ENCODE data around the gene ZC2HC1C.
"Not testable (repeated sequence)": the region's sequence is repeated elsewhere in the genome, so short reads cannot be mapped to it uniquely, and the experiment has no call there.

ZC2HC1C gene

GRCh38 chr14:75098212-75098611 is 28.8 kb downstream of the ZC2HC1C start:
- no peak for DNase-seq

GRCh38 chr14:75098682-75099081 is 29.2 kb downstream of the ZC2HC1C start:
- no peak for DNase-seq

- no peak for DNase-seq
Observed at GRCh38 chr14:75101491-75101890, 32.0 kb downstream of the ZC2HC1C start.

- DNase-seq: no peak
Observed at GRCh38 chr14:75107186-75107585, 37.7 kb downstream of the ZC2HC1C start.

GRCh38 chr14:75109877-75110276 is 40.4 kb downstream of the ZC2HC1C start:
- DNase-seq: no peak

GRCh38 chr14:75113932-75114539 is 44.6 kb downstream of the ZC2HC1C start:
- no peak for DNase-seq

- DNase-seq: no peak
Observed at GRCh38 chr14:75119056-75119455, 49.6 kb downstream of the ZC2HC1C start.

- DNase-seq: no peak
Observed at GRCh38 chr14:75120541-75121291, 51.3 kb downstream of the ZC2HC1C start.

GRCh38 chr14:75121552-75121951 is 52.1 kb downstream of the ZC2HC1C start:
- no peak for DNase-seq

GRCh38 chr14:75123991-75124390 is 54.5 kb downstream of the ZC2HC1C start:
- DNase-seq: no peak

GRCh38 chr14:75125617-75126016 is 56.2 kb downstream of the ZC2HC1C start:
- no peak for DNase-seq

GRCh38 chr14:75126121-75126544 is 56.7 kb downstream of the ZC2HC1C start:
- no peak for DNase-seq

GRCh38 chr14:75126679-75127473 is 57.4 kb downstream of the ZC2HC1C start, which contains the start of gene NEK9:
Gene NEK9 (minus strand): TSS chr14:75127048. CDS start chr14:75126921, 127 bp downstream.
- peak; percentile 86 for DNase-seq

- not testable (repeated sequence) for DNase-seq
Observed at GRCh38 chr14:75127474-75127820, 58.0 kb downstream of the ZC2HC1C start.

- no peak for DNase-seq
Observed at GRCh38 chr14:75127903-75128595, 58.6 kb downstream of the ZC2HC1C start.

- DNase-seq: no peak
Observed at GRCh38 chr14:75128596-75128990, 59.2 kb downstream of the ZC2HC1C start.
